ENCODE results near the gene ESR1.
"Not testable (repeated sequence)": the region's sequence is repeated elsewhere in the genome, so short reads cannot be mapped to it uniquely, and the experiment has no call there.

ESR1 gene

DNA sequence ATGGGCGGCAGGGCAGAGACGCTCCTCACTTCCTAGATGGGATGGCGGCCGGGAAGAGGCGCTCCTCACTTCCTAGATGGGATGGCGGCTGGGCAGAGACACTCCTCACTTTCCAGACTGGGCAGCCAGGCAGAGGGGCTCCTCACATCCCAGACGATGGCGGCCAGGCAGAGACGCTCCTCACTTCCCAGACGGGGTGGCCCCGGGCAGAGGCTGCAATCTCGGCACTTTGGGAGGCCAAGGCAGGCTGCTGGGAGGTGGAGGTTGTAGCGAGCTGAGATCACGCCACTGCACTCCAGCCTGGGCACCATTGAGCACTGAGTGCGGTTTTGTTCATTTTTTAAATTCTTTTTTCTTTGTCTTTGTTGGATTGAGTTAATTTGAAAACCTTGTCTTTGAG lies 92.3 kb downstream of the ESR1 start:
- not testable (repeated sequence) for DNase-seq

DNA sequence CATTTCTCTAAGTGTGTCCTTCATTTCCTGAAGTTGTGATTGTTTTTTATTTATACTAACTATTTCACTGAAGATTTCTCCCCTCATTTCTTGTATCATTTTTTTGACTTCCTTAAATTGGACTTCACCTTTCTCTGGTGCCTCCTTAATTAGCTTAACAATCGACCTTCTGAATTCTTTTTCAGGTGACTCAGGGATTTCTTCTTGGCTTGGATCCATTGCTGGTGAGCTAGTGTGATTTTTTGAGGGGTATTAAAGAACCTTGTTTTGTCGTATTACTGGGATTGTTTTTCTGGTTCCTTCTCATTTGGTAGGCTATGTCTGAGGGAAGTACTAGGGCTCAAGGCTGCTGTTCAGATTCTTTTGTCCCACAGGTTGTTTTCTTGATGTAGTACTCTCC lies 92.8 kb downstream of the ESR1 start:
- DNase-seq: no peak

DNA sequence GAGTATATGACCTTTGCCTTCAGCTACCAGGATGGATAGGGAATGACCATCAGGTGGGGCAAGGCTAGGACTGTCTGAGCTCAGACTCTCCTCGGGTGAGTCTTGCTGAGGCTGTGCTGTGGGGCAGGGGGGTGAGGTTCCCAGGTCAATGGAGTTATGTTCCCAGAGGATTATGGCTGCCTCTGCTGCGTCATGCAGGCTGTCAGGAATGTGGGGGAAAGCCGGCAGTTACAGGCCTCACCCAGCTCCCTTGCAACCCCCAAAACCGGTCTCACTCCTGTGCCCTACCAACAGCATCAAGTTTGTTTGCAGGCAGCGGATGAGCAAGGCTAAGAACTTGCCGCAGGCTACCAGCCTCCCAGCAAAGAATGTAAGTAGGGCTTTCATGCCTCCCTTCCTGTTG lies 93.5 kb downstream of the ESR1 start:
- DNase-seq: no peak

DNA sequence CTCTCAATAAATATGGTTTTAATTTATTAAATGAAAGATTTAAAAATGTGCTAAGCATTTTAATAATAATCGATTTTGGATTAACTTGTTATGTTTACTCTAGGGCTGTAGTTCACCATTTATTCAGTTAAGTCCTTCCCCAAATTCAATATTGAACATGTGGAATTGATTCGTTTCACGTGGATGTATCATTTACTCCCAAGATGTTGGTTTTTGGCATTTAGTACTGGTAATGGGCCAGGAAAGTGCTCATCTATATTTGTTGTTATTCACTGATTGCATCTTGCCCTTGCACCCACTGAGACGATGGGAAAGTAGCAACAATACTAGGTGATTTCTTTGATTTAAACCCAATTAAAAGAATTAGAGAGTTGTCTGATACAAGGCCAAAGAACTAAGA lies 97.1 kb downstream of the ESR1 start:
- no peak for DNase-seq

DNA sequence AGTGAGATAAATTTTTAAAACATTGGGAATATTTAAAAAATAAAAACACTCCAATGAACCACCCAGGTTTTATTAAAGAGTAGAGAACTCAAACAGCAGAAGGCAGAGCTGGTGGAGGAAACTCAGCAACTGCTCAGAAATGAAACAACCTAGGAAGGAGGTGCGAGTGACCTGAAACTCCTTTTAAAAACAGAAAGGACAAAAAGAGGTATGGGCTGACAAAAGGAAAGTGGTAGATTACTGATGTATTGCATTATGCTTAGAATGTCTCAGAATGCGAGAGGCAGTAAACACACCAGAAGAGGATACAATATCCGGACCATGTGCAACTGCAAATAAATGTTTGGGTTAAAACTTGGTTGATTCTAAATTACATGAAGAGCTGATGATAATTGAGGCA lies 97.6 kb downstream of the ESR1 start:
- no peak for DNase-seq

DNA sequence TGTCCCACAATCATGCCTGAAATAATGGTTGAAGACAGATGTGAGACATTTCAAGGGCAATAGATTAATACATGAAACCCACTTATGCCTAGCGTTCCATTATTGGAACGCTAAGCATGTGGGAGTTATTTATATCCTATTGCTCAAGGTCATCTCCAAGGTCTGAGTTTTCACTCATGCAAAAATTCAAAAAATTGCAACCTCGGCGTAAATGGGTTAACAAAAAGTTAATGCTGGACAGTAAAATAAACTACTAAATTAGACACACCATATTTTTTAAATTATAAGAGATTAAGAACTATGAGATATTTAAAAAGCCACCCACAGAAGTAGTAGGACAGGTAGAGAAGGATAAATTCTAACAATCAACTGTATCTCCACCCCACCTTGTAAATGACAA lies 98.4 kb downstream of the ESR1 start:
- no peak for DNase-seq

DNA sequence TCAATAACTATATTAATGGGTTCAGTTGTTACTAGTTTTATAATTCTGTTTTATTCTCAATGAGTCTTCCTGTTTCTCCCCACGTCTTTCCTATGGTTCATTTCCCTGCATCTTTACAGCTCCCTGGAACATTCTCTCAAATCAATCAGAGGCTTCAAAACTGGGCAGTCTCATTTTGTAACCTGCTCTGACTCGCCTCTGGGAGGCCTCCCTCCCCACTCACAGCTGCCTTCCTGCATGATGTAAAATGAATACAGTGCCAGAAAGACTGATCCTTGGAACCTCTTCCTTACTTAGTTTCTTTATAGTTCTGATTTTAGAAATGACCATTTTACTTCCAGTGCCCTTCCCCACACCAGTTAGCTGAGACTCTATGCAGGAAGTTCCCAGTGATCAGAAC lies 103.9 kb downstream of the ESR1 start:
- DNase-seq: no peak

DNA sequence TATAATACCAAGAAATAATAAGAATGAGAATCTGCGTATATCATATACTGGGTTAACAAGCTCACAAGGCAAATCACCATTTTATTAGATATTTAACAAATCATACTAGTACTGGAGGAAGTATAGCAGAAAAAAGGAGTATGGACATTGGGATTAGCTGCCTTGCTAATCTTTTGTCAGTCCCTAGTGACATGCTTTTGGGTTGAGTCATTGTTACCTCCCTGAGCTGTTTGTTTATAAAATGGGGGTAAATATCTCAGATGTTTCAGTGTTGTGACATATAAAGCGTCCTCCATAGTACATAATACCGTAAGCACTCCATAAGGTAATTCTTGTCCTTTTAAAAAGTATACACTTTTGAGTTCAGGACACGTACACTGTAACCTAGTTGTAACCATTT lies 107.0 kb downstream of the ESR1 start:
- DNase-seq: no peak

DNA sequence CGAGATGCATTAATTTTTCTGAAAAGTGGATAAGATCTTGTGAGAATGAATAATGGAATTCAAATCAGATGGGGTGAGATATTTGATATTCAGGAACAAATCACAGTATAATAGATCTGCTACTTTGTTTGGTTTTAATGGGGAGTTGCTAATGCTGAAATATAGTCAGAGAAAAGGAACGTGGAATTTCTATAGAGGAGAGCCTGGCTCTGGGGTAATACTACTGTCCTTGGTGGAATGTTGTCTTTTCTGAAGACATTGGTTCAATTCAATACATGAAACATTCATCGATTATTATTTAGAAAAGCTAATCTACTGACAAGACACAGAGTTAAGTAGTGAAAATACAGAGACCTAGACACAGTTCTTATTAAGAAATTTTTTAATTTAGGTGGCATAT lies 108.6 kb downstream of the ESR1 start:
- DNase-seq: no peak

DNA sequence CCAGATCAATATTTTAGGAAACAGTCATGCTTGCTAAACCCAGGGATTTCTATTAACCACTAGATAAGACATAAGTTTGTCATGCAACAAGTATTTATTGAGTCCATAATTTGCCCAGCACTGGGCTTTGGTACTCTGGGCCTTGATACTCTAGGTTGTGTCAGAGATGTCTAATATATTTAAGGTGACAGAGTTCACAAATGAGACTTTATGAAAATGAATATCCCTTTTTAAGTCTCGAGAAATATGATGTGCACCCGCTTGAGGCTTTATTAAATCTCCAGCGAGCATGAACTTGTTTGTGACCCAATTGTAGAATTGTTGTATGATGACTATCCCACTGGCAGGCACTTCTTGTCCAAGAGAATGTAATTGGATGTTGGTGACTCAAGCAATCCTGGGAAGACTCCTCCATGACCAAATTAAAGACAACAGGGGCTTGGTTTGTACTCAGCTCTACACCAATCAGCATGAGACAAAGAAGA lies 109.2 kb downstream of the ESR1 start:
- no peak for DNase-seq

DNA sequence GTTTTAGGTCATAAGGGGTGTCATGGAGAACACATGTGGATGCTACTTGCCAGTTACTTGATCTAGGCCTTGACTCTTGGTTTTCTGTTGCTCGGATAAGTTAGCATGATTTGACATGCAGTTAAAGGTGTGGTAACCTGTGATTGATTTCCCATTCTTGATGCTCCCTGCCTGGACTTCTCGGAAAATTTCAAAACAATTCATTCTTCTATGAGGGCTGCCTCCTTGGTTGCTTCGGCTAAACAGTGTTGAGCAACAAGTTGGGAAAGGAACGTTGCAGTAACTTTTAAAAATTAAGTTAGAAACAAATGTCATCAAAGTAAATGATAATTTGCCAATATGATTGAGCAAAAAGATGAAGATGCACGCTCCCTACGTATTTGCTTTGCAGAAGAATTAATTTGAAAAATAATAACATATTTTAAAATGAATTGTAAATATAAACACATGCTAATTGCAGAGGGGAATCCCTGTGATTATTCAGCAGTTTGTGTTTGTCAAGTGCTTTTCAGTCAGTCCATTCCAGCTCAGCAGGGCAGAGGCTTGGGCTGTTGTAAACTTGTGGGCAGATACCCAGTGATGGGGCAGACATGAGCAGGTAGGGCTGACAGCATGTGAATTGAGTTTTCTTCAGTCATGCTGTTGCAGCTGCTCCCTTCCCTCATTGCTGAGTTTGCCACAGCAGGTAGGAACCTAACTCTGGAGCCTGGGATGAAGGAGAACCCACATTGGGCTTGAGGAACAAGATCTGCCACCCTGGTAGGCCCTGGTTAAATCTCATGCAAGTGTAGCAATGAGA lies 110.2 kb downstream of the ESR1 start:
- no peak for DNase-seq

DNA sequence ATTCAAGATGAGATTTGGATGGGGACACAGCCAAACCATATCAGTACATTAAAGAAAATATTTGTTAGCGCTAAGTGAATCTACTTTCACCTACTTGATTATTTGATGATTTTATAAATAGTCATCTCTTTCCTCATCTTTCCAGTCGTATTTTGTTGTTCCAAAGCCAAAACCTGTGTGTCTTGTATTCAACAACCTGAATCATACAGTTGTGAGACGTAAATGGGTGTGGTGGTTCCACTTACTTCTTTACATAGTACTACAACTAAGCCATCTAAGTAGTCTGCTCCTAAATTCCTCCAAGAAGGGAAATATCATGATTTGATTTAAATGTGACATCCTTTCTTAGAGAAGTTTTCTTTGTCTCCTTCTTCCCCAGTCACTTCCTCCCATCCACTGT lies 132.8 kb downstream of the ESR1 start:
- no peak for DNase-seq

DNA sequence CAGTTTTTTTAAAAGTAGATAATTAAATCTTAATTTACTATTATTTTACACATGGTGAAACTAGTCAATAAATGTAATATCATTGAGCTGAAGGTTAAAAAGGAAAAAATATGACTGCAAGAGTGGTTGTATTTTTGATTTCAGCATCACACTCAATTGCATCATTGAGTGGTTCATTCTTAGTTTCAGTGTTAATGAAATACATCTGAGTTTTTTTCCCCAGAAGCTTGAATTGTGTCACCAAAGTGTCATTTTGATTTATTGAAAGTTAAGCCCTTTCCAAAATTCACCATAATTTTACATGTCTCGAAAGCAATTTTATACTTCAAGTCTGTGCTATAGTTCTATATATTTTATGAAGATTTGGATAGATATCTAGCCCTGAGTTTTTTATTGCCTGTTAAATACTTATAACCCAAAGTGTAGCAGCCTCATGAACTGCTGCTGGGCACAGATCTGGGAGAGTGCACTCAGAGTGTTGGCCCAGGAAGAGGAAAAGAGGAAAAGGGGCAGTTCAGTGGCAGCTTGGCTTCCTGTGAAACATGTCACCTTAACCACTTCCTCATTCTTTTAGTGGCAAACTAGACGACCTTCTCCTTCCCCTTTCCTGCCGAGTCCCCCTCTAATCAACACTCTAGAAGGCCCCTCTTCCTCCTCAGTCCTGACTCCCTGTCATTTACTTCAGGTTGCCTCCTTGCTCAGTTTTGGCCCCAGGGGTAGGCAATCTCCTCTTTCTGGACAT lies 140.7 kb downstream of the ESR1 start:
- no peak for DNase-seq

DNA sequence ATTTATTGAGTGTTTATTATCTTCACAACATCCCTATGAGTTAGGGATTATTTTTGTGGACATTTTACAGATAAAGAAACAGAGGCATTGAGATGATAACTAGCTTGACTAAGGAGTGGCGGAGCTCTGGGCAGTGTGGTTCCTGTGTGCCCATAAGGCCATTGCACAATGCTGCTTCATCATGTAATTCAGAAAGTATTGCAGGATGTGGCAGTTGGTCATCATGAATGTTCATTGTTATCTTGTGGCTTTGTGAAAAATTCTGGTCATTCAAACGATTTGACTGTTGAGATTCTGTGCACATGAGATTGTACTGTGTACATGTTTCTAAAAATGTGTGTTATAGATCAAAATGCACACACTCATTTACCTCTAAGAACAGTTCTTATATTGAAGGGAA lies 150.8 kb downstream of the ESR1 start:
- DNase-seq: no peak

DNA sequence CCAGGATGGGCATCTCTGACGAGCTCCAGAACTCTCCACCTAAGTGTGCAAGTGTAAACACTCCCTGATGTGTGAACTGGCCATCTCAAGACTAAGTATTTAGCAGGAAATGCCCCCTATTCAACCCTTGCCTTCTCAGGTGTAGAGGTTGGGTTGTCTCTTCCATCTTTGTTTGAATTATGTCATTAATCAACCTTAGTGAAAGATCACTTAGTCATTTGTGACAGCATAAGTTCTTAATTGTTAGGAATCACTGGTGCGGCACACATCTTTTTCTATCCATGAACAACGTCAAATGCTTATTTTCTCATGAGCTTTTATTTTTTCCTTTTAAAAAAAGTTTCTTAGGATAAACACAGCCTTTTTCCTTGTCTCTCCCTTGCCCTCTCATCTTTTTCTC lies 151.6 kb downstream of the ESR1 start:
- no peak for DNase-seq

DNA sequence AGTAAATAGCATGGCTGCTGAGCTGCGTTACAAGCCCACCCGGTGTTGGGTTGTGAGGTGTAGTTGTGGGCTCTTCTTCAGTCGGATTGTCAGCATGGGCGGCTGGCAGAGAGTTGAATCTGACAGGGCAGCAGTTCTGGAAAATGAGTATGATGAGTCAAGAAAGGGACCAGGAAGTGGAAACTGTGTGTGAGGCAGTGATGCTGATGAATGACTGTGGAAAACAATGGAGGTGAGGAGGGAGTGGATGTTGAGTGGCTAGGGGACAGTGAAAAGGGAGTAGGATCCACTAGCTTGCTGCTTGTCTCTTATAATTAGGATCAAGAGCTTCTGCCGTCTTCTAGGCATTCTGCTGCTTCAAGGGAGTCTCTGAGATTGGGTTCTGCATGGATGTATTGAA lies 154.3 kb downstream of the ESR1 start:
- DNase-seq: peak; percentile 3

DNA sequence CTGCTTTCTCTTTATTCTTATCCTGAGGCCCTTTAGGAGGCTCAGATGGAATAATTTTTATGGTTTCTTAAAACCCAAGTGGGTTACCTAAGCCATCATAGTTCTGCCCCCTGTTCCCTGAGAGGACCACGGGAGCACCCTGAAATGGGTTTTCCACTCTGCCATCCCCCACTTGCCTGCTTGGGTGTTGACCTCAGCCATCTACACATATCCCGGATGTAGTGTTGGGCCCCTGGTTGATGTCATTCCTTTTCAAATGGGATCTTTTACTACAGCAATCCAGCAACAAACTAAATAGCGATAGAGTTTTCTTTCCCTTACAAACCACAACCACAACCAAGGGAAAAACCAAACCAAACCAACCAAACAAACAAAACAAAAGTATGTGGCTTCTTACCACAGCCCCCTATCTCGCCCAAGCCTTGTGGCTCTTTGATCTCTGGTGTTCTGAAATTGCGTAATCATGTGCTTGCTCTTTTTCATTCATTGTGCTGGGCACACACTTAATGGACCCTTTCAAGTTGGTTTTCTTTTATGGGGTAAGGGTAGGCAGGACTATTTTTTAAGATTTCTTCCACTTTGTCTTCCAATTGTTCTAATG lies 154.9 kb downstream of the ESR1 start:
- DNase-seq: peak; percentile 6

DNA sequence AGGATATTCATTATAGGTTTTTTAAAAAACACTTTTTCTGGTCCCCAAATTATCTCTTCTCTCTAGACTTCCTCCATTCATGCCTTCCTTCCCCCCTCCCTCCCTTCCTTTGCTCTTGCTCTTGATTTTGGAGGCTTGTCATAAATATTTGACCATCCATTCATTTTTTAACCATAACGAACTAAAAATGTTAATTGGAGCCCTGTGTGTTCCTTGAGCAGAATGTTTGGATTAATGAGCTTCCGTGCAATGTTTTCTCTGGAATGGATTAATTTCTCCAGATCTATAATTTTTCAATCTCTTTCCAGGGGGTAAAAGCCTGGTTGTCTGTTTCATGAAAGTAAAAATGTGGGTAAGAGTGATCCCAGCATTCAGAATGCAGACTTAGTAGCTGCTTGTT lies 155.5 kb downstream of the ESR1 start:
- DNase-seq: no peak

DNA sequence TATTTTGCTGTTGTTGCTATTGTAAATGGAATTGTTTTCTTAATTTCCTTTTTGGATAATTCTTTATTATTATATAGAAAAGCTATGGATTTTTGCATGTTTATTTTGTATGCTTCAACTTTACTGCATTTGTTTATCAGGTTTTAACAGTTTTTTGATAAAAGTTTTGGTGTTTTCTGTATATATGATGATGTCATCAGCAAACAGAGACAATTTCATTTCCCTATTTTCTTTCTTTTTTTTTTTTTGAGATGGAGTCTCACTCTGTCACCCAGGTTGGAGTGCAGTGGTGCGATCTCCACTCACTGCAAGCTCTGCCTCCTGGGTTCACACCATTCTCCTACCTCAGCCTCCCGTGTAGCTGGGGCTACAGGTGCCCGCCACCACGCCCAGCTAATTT lies 156.9 kb downstream of the ESR1 start:
- not testable (repeated sequence) for DNase-seq

DNA sequence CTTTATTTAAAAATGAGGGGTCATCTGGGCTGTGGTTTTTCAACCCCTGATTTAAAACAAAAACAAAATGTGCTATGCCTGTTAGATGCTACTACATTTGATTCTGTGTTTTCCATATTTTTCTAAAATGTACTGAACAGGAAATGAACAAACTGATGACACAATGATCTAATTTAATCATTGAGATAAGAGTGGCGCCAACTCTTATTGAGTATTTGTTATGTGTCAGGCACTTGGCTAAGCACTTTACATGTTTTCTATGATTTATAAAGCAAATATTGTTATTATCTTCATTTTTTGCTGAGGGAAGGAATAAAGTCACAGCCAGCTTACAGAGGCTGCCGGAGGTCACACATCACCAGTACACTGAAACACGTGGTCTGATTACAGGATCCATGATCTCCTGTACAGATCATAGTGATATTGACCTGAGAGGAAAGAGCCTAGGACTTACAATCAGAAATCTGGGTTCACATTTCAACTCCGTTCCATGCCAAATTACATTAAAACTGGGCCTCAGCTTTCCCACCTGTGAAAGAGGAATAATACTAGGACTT lies 166.7 kb downstream of the ESR1 start:
- no peak for DNase-seq

DNA sequence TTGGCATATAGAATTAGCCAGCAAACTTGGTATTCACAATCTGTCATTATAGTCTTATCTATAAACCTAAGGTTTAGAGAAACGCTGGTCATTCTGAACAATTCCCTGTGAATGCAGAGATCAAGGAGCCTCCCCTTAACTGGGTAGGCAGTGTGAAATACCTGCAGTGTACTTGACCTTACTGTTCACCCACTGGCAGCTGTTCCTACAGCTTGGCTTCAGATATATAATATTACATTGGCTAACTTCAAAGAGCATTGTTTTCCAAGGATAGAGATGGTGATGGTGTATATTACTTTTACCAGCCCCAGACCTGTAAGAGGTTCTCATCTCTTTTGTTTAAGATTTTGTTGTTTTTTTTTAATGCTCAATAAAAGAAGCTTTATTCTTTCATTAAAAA lies 168.3 kb downstream of the ESR1 start:
- no peak for DNase-seq

DNA sequence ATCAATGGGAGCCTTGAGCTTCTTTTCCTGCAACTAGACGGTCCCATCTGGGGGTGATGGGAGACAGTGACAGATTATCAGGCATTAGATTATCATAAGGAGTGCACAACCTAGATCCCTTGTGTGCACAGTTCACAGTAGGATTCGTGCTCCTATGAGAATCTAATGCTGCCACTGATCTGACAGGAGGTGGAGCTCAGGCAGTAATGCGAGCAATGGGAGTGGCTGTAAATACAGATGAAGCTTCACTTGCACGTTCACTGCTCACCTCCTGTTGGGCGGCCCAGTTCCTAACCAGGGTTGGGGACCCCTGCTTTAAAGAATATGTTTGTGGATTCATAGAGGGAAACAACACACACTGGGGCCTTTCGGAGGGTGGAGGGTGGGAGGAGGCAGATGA lies 180.7 kb downstream of the ESR1 start:
- not testable (repeated sequence) for DNase-seq

DNA sequence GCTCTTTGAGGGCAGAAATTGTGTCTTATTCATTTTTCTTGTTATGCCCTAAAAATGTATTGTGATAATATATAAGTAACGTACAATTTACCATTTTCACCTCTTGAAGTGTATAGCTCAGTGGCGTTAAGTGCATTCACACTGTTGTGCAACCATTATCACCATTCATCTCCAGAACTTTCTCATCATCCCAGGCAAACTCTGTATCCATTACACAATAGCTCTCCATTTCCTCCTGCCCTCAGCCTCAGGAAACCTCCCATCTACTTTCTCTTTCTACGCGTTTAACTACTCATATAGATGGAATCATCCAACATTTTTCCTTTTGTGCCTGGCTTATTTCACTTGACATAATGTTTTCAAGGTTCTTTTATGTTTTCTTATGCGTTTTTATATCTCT lies 184.6 kb downstream of the ESR1 start:
- DNase-seq: no peak

DNA sequence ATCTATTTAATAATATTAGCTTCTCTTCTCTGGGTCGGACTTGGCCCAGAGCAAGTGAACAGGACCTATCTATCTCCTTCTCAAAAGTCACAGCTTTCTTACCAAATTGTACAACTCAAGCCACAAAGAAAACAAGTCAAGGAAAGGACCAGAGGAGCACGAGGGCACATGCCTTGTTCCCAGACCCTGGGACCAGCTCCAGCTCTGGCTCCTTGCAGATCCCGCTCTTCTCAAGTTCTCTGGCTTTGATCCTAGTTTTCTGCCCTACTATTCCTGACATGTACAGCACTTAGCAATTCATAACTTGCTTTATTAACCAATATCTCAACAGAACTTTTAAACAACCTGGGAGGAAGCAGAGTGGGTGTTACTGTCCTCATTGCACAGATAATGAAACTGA lies 185.9 kb downstream of the ESR1 start:
- no peak for DNase-seq

Data from activated CD4-positive, alpha-beta T cell treated with anti-CD3 and anti-CD28 coated beads for 48 hours (primary cell).